Measurements from ENCODE around the gene NPPB.
A peak's percentile ranks its signal among the peaks of the same experiment; 100 is the strongest.
"Not testable (repeated sequence)": the region's sequence is repeated elsewhere in the genome, so short reads cannot be mapped to it uniquely, and the experiment has no call there.

NPPB gene

GRCh38 chr1:11858613-11858967 lies at the start of gene NPPB:
NPPB (minus strand) TSS chr1:11858945; CDS start chr1:11858833, 112 bp downstream.
- DNase-seq = no peak

- DNase-seq = peak in 1 of 2 experiments; percentile 62
Observed at GRCh38 chr1:11908095-11908675, 49.4 kb upstream of the NPPB start.

- DNase-seq = peak; percentile 72 to 90
Observed at GRCh38 chr1:11907275-11908094, 48.7 kb upstream of the NPPB start.

GRCh38 chr1:11906870-11907269 lies 48.1 kb upstream of the NPPB start:
- DNase-seq = no peak

GRCh38 chr1:11904978-11905377 lies 46.2 kb upstream of the NPPB start:
- DNase-seq = no peak

GRCh38 chr1:11904156-11904555 lies 45.4 kb upstream of the NPPB start:
- not testable (repeated sequence) for DNase-seq

- no peak for DNase-seq
Observed at GRCh38 chr1:11903210-11903609, 44.5 kb upstream of the NPPB start.

GRCh38 chr1:11901446-11901845 lies 42.7 kb upstream of the NPPB start:
- DNase-seq = not testable (repeated sequence)

GRCh38 chr1:11898831-11899467 lies 40.2 kb upstream of the NPPB start:
- DNase-seq = no peak

GRCh38 chr1:11898086-11898785 lies 39.5 kb upstream of the NPPB start:
- DNase-seq = no peak

- not testable (repeated sequence) for DNase-seq
Observed at GRCh38 chr1:11894501-11894900, 35.8 kb upstream of the NPPB start.

GRCh38 chr1:11893907-11894251 lies 35.1 kb upstream of the NPPB start:
- DNase-seq = peak; percentile 57 to 69

- DNase-seq = no peak
Observed at GRCh38 chr1:11891433-11892186, 32.9 kb upstream of the NPPB start.

- no peak for DNase-seq
Observed at GRCh38 chr1:11888877-11889208, 30.1 kb upstream of the NPPB start.

GRCh38 chr1:11888206-11888876 lies 29.6 kb upstream of the NPPB start:
- no peak for DNase-seq

GRCh38 chr1:11887666-11888007 lies 28.9 kb upstream of the NPPB start:
- DNase-seq = no peak

- no peak for DNase-seq
Observed at GRCh38 chr1:11886986-11887665, 28.4 kb upstream of the NPPB start.

- no peak for DNase-seq
Observed at GRCh38 chr1:11885916-11886315, 27.2 kb upstream of the NPPB start.

GRCh38 chr1:11882814-11883538 lies 24.2 kb upstream of the NPPB start:
- DNase-seq = no peak

GRCh38 chr1:11881749-11882441 lies 23.1 kb upstream of the NPPB start:
- DNase-seq = no peak
